Endothelial cell of umbilical vein (primary cell): Measurements from ENCODE around the gene SCGB2A2. TPM values are rescaled to one million over a fixed set of nuclear protein-coding genes. Genes with fewer than 3 reads are reported as not detected.

ENCODE experiments used
- BruUV-seq: library from RNA; stranded (reverse); fragments of 400-500 nt; replicated peaks from 2 replicates; lab custom pipeline; 2021; lab: Mats Ljungman, UMichigan
- CTCF ChIA-PET: fragments of 300-600, 350-600 bp; sonication (Branson Sonifier 250); formaldehyde crosslinking; loops from one replicate; lab custom pipeline; 2021; ENCODE audit warnings: antibody characterized with exemption, inconsistent platforms; lab: Charles Lee
- POLR2A ChIA-PET: fragments of 300-600, 350-600 bp; sonication (Branson Sonifier 250); formaldehyde crosslinking; loops from one replicate; lab custom pipeline; 2021; ENCODE audit warnings: antibody characterized with exemption, inconsistent platforms; lab: Charles Lee
- DNase-seq: peaks from one replicate; pipeline ENCODE4 v3.0.0-alpha.2; 2011; ENCODE audit warnings: low read depth, low spot score
- FAIRE-seq: peaks from 2 replicates; lab custom pipeline; 2011; peaks lifted over from hg19 to GRCh38; lab: Jason Lieb, UNC
- H2AFZ ChIP-seq: 2 replicates; pipeline ENCODE4 v1.6.0; 2012; ENCODE audit warnings: low read depth, low read length, control low read depth, inconsistent platforms
- H3K27ac ChIP-seq: 2 replicates; pipeline ENCODE4 v1.5.1; 2011; ENCODE audit warnings: low read depth, mild to moderate bottlenecking, control low read depth, low read length, moderate library complexity; ENCODE audit not compliant: insufficient read depth
- H3K27me3 ChIP-seq, 2 experiments: 2 replicates each; pipeline versions ENCODE4 v1.6.0 to v1.6.1; 2011; ENCODE audit warnings: low read length in 2 of 2, mixed read lengths in 1 of 2; ENCODE audit not compliant: control insufficient read depth in 2 of 2, insufficient read depth in 2 of 2
- H3K36me3 ChIP-seq, 2 experiments: 2 replicates in 1 of 2; 3 replicates in 1 of 2; pipeline ENCODE4 v1.5.1; 2011; ENCODE audit warnings: low read length in 2 of 2, mild to moderate bottlenecking in 1 of 2, moderate library complexity in 1 of 2; ENCODE audit not compliant: control insufficient read depth in 2 of 2, insufficient read depth in 2 of 2; ENCODE audit errors: extremely low read depth in 1 of 2
- H3K4me1 ChIP-seq: 3 replicates; pipeline ENCODE4 v1.5.1; 2011; ENCODE audit warnings: mild to moderate bottlenecking, low read length; ENCODE audit not compliant: control insufficient read depth, insufficient read depth; ENCODE audit errors: extremely low read depth
- H3K4me2 ChIP-seq: 2 replicates; pipeline ENCODE4 v1.6.1; 2011; ENCODE audit warnings: low read length, control low read depth, mixed read lengths; ENCODE audit not compliant: insufficient read depth
- H3K4me3 ChIP-seq, 3 experiments: fragments of 200-600 bp in 1 of 3; sonication (generic), shearing (Covaris generic) in 1 of 3; replicated peaks in 1 of 3; 2 replicates each; pipeline ENCODE4 v1.5.1; 2011 to 2016; ENCODE audit warnings: control low read depth in 3 of 3, low read length in 3 of 3, mild to moderate bottlenecking in 2 of 3, inconsistent platforms in 1 of 3, low read depth in 1 of 3, moderate library complexity in 1 of 3; ENCODE audit not compliant: insufficient read depth in 1 of 3
- H3K79me2 ChIP-seq: 2 replicates; pipeline ENCODE4 v1.6.0; 2012; ENCODE audit warnings: low read length, inconsistent platforms; ENCODE audit not compliant: control insufficient read depth, insufficient read depth
- H3K9ac ChIP-seq: replicated peaks from 2 replicates; pipeline ENCODE3; 2011; ENCODE audit warnings: low read length, control low read depth; ENCODE audit not compliant: insufficient read depth; ENCODE audit errors: extremely low read depth
- H3K9me1 ChIP-seq: replicated peaks from 3 replicates; pipeline ENCODE4 v1.6.0; 2011; ENCODE audit warnings: mild to moderate bottlenecking, low read length; ENCODE audit not compliant: control insufficient read depth, insufficient read depth; ENCODE audit errors: extremely low read depth
- H3K9me3 ChIP-seq: replicated peaks from 2 replicates; pipeline ENCODE4 v1.5.1; 2012; ENCODE audit warnings: low read length, inconsistent platforms; ENCODE audit not compliant: control insufficient read depth, insufficient read depth
- H4K20me1 ChIP-seq: replicated peaks from 2 replicates; pipeline ENCODE3; 2011; ENCODE audit warnings: mild to moderate bottlenecking, low read length; ENCODE audit not compliant: control insufficient read depth, insufficient read depth; ENCODE audit errors: extremely low read depth
- CTCF ChIP-seq, 2 donors: IDR thresholded peaks; 1 replicate in 1 of 2; 2 replicates in 1 of 2; pipeline ENCODE4 v1.5.1; 2011; ENCODE audit warnings: low read length in 2 of 2, mild to moderate bottlenecking in 2 of 2, moderate library complexity in 2 of 2, control low read depth in 1 of 2, inconsistent platforms in 1 of 2, low read depth in 1 of 2; ENCODE audit not compliant: insufficient read depth in 1 of 2; ENCODE audit errors: extremely low read depth in 1 of 2
- EZH2 ChIP-seq: IDR thresholded peaks from 2 replicates; pipeline ENCODE4 v1.6.1; 2012; ENCODE audit warnings: borderline replicate concordance, low read depth, mild to moderate bottlenecking, moderate library complexity, low read length, inconsistent platforms; ENCODE audit not compliant: severe bottlenecking
- FOS ChIP-seq: IDR thresholded peaks from 2 replicates; pipeline ENCODE4 v1.6.1; 2011; ENCODE audit warnings: mild to moderate bottlenecking, low read length, moderate library complexity, borderline replicate concordance; ENCODE audit not compliant: insufficient read depth
- GATA2 ChIP-seq: IDR thresholded peaks from 2 replicates; pipeline ENCODE4 v1.7.0; 2011; ENCODE audit warnings: low read depth, mild to moderate bottlenecking, moderate library complexity, mixed read lengths, low read length; ENCODE audit not compliant: insufficient read length, insufficient read depth
- JUN ChIP-seq: IDR thresholded peaks from 2 replicates; pipeline ENCODE4 v1.6.1; 2011; ENCODE audit warnings: borderline replicate concordance, low read depth; ENCODE audit not compliant: insufficient read length, insufficient read depth
- MYC ChIP-seq: IDR thresholded peaks from one replicate; pipeline ENCODE4 v1.6.1; 2011; ENCODE audit warnings: mild to moderate bottlenecking, low read depth, low read length
- POLR2A ChIP-seq: IDR thresholded peaks from 2 replicates; pipeline ENCODE4 v1.6.1; 2012; ENCODE audit warnings: low read depth, mild to moderate bottlenecking, control low read depth, low read length
- POLR2AphosphoS5 ChIP-seq: IDR thresholded peaks from 2 replicates; pipeline ENCODE4 v1.6.1; 2012; ENCODE audit warnings: low read depth, mild to moderate bottlenecking, control low read depth, low read length, moderate library complexity; ENCODE audit not compliant: insufficient read depth
- dilution Hi-C: fragments of 300-500 bp; cut with MboI; formaldehyde crosslinking; loops from one replicate; pipeline ENCODE4 v1.15.0; 2019; ENCODE audit warnings: low sequenced_read_pairs; ENCODE audit not compliant: extremely low pct_ligation_motif_present
- intact Hi-C: fragments of 100-400 bp; cut with micrococcal nuclease; formaldehyde crosslinking; loops from one replicate; pipeline ENCODE4 v1.10.0; 2022
- polyA plus RNA-seq, 4 experiments: library from polyadenylated mRNA; depleted of rRNA in 3 of 4; stranded (reverse) in 3 of 4; unstranded in 1 of 4; fragments of >200 nt; gene quantifications; 2 replicates each; pipeline versions ENCODE4 v1.2.1 to v1.2.3, GENCODE V29; 2011 to 2012; ENCODE audit warnings: missing spikeins in 1 of 4
- total RNA-seq: library from RNA; stranded (reverse); gene quantifications from 2 replicates; pipeline ENCODE4 v1.2.3, GENCODE V29; 2021
- TF ChIP-seq, protein P1 (sequence below): IDR thresholded peaks from 2 replicates; pipeline ENCODE4 v1.6.1; 2011; ENCODE audit not compliant: insufficient read depth, insufficient read length

The SCGB2A2 gene
- total and polyA plus RNA-seq, 2 donors (not counting 3 experiments of a cell fraction or from before 2014, with no cell fraction given), result not detected

DNA sequence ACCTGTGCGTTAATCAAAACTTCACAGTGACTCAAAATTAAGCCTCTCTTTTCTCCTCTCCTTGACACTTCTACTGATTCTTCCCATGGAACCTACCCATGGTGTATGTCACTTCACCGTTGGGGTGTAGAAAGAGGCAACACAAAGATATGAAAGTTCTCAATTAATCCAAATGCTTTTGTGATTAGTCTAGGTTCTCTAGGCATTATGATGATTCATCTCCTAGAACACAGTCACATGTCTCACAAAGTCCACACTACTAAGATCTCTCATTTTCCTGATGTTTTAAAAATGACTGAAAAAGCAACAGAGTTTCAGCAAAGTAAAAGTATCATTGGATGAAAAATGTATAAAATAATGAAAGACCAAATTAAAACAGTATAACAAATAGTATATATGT, 13.7 kb upstream of the SCGB2A2 start:
- CTCF ChIA-PET, result no interaction called here
- Histone ChIP-seq H3K4me3 (no peak overlapping the region), H3K27ac (no peak overlapping the region), H4K20me1 (no peaks in the 10 kb centered on the region), H2AFZ (no peak overlapping the region), H3K9ac (no peak overlapping the region), H3K4me1 (no peaks in the 10 kb centered on the region), H3K4me2 (no peak overlapping the region), H3K36me3 (no peaks in the 10 kb centered on the region), H3K79me2 (no peaks in the 10 kb centered on the region), H3K27me3 (peaks cover 2 to 15% of the 10 kb centered on the region in 2 experiments), H3K9me1 (no peaks in the 10 kb centered on the region), H3K9me3 (no peaks in the 10 kb centered on the region)
- no peak for DNase-seq
- dilution Hi-C loops, result no loop called here
- intact Hi-C loops, result no loop called here
- POLR2A ChIA-PET, result no interaction called here
- FAIRE-seq, result no peak
- no TSS peak for BruUV-seq
- TF ChIP-seq FOS (peak; percentile 18), JUN (no peak)

GRCh38 chr11:62260261-62260953, 9.6 kb upstream of the SCGB2A2 start:
- Histone ChIP-seq H3K9me1 (no peaks in the 10 kb centered on the region), H3K79me2 (no peaks in the 10 kb centered on the region), H2AFZ (no peak overlapping the region), H3K27me3 (peaks cover 2 to 15% of the 10 kb centered on the region in 2 experiments), H3K9me3 (no peaks in the 10 kb centered on the region), H3K4me1 (peaks cover 15% of the 10 kb centered on the region), H4K20me1 (no peaks in the 10 kb centered on the region), H3K4me2 (no peak overlapping the region), H3K27ac (no peak overlapping the region), H3K9ac (no peak overlapping the region), H3K36me3 (no peaks in the 10 kb centered on the region), H3K4me3 (no peak overlapping the region)
- CTCF ChIA-PET, result interaction anchor here (1.0 kb wide), 1 partner anchor 135 kb away, joined by 4 read pairs; no protein-coding TSS in a partner anchor
- FAIRE-seq (no peak), DNase-seq (no peak)
- no TSS peak for BruUV-seq
- POLR2A ChIA-PET, result no interaction called here
- intact Hi-C loops, result no loop called here
- dilution Hi-C loops, result no loop called here
- TF ChIP-seq POLR2A (no peak), POLR2AphosphoS5 (no peak), GATA2 (no peak), CTCF (IDR thresholded peaks at IDR 0.05; ENCODE audit: extremely low read depth in 1 of 2, insufficient read depth in 1 of 2, low read depth in 1 of 2, low read length in 2 of 2) (no peak), EZH2 (no peak), JUN (no peak), MYC (no peak), FOS (no peak)
- TF ChIP-seq, protein P1, sequence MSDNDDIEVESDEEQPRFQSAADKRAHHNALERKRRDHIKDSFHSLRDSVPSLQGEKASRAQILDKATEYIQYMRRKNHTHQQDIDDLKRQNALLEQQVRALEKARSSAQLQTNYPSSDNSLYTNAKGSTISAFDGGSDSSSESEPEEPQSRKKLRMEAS, result no peak
